Neural progenitor cell (in vitro differentiated cells): ENCODE measurements around the gene TM9SF2. TPM values are rescaled to one million over a fixed set of nuclear protein-coding genes. Genes with fewer than 3 reads are reported as not detected.

ENCODE experiments used
- DNase-seq: peaks from one replicate; pipeline ENCODE4 v3.0.0-alpha.2; 2016; ENCODE audit warnings: low spot score
- H2AFZ ChIP-seq: fragments of 200-600 bp; sonication (generic); replicated peaks from 2 replicates; pipeline ENCODE4 v1.6.1; 2016; ENCODE audit warnings: antibody characterized with exemption
- H3F3A ChIP-seq: fragments of 200-600 bp; sonication (generic); 2 replicates; pipeline ENCODE4 v1.6.1; 2016; ENCODE audit warnings: antibody characterized with exemption, low read depth
- H3K27ac ChIP-seq: fragments of 200-600 bp; sonication (generic); 2 replicates; pipeline ENCODE4 v1.5.1; 2016; ENCODE audit warnings: mild to moderate bottlenecking
- H3K27me3 ChIP-seq: fragments of 200-600 bp; sonication (generic); 2 replicates; pipeline ENCODE4 v1.6.1; 2016; ENCODE audit warnings: mild to moderate bottlenecking, moderate library complexity
- H3K36me3 ChIP-seq: fragments of 200-600 bp; sonication (generic); 2 replicates; pipeline ENCODE4 v1.5.1; 2016
- H3K4me1 ChIP-seq: fragments of 200-600 bp; sonication (generic); 2 replicates; pipeline ENCODE4 v1.6.1; 2016; ENCODE audit warnings: mixed run types
- H3K4me2 ChIP-seq: fragments of 200-600 bp; sonication (generic); 2 replicates; pipeline ENCODE4 v1.6.1; 2016
- H3K4me3 ChIP-seq: fragments of 200-600 bp; sonication (generic); 2 replicates; pipeline ENCODE4 v1.5.1; 2016
- H3K79me2 ChIP-seq: fragments of 200-600 bp; sonication (generic); 2 replicates; pipeline ENCODE4 v1.6.1; 2016; ENCODE audit warnings: low read depth
- H3K9ac ChIP-seq: fragments of 200-600 bp; sonication (generic); 2 replicates; pipeline ENCODE4 v1.6.1; 2016
- H3K9me3 ChIP-seq: fragments of 200-600 bp; sonication (generic); 2 replicates; pipeline ENCODE4 v1.5.1; 2016; ENCODE audit warnings: low read depth
- H4K20me1 ChIP-seq: fragments of 200-600 bp; sonication (generic); 2 replicates; pipeline ENCODE4 v1.6.1; 2016; ENCODE audit warnings: low read depth
- H3K27ac Mint-ChIP-seq: 3 replicates; pipeline ENCODE4 v1.8.0; 2021; ENCODE audit warnings: mixed read lengths
- H3K27me3 Mint-ChIP-seq: 2 replicates; pipeline ENCODE4 v1.8.0; 2022; ENCODE audit warnings: low read depth, mild to moderate bottlenecking, inconsistent platforms, moderate library complexity, mixed read lengths; ENCODE audit not compliant: insufficient read depth
- H3K36me3 Mint-ChIP-seq: 3 replicates; pipeline ENCODE4 v1.8.0; 2021; ENCODE audit warnings: mixed read lengths
- H3K4me1 Mint-ChIP-seq: 3 replicates; pipeline ENCODE4 v1.8.0; 2021; ENCODE audit warnings: mixed read lengths
- H3K4me3 Mint-ChIP-seq: 3 replicates; pipeline ENCODE4 v1.8.0; 2021; ENCODE audit warnings: mild to moderate bottlenecking, moderate library complexity, mixed read lengths
- H3K9me3 Mint-ChIP-seq: 3 replicates; pipeline ENCODE4 v1.8.0; 2020; ENCODE audit warnings: mixed read lengths
- CTCF ChIP-seq: fragments of 200-600 bp; sonication (generic); IDR thresholded peaks from 2 replicates; pipeline ENCODE4 v1.5.1; 2017; ENCODE audit warnings: antibody characterized with exemption, mild to moderate bottlenecking
- EZH2 ChIP-seq: fragments of 200-600 bp; sonication (generic); IDR thresholded peaks from 2 replicates; pipeline ENCODE4 v1.6.1; 2017; ENCODE audit warnings: antibody characterized with exemption, mild to moderate bottlenecking, moderate library complexity
- EZH2phosphoT487 ChIP-seq: fragments of 200-600 bp; sonication (generic); IDR thresholded peaks from 2 replicates; pipeline ENCODE4 v1.6.1; 2017; ENCODE audit warnings: antibody characterized with exemption
- total RNA-seq: library from RNA; depleted of rRNA; stranded (reverse); fragments of >200 nt; gene quantifications from 2 replicates; pipeline ENCODE4 v1.2.3, GENCODE V29; 2015; ENCODE audit warnings: low replicate concordance

TM9SF2 gene
- total RNA-seq, 1 donor from 2014 or later: 128 TPM

- Histone ChIP-seq H3K4me2 (peak overlapping the region; percentile 79), H3K9ac (peak overlapping the region; percentile 83), H3K27ac (peak overlapping the region; percentile 59), H3K4me3 (peak overlapping the region; percentile 85), H3K36me3 (no peaks in the 10 kb centered on the region), H4K20me1 (peaks cover 5% of the 10 kb centered on the region), H2AFZ (peak overlapping the region; percentile 59), H3K79me2 (peaks cover 55% of the 10 kb centered on the region), H3F3A (peaks cover 27% of the 10 kb centered on the region), H3K9me3 (no peaks in the 10 kb centered on the region), H3K4me1 (peaks cover 14% of the 10 kb centered on the region), H3K27me3 (no peaks in the 10 kb centered on the region)
- peak overlapping the region; percentile 99 for H3K4me3 Mint-ChIP-seq
- H3K9me3 Mint-ChIP-seq: peaks cover 4% of the 10 kb centered on the region
- H3K27ac Mint-ChIP-seq: peak overlapping the region; percentile 96
- peaks cover 4% of the 10 kb centered on the region for H3K36me3 Mint-ChIP-seq
- peaks cover 34% of the 10 kb centered on the region for H3K4me1 Mint-ChIP-seq
- H3K27me3 Mint-ChIP-seq: peaks cover 4% of the 10 kb centered on the region
- DNase-seq: no peak
- TF ChIP-seq EZH2phosphoT487 (no peak), EZH2 (no peak), CTCF (no peak)
Measured at GRCh38 chr13:99501848-99502301, 603 bp downstream of the TM9SF2 start.

- peaks cover 24% of the 10 kb centered on the region for H3K9me3 Mint-ChIP-seq
- H3K27me3 Mint-ChIP-seq: peaks cover 4% of the 10 kb centered on the region
- no peak overlapping the region for H2AFZ ChIP-seq
- H3F3A ChIP-seq: peaks cover 5% of the 10 kb centered on the region
- no peak overlapping the region for H3K4me2 ChIP-seq
- no peak for DNase-seq
- H3K9ac ChIP-seq: no peak overlapping the region
- H3K4me3 ChIP-seq: no peak overlapping the region
- peaks cover 16% of the 10 kb centered on the region for H3K4me1 Mint-ChIP-seq
- peaks cover 6% of the 10 kb centered on the region for H3K9me3 ChIP-seq
- peaks cover 8% of the 10 kb centered on the region for H3K4me1 ChIP-seq
- peaks cover 25% of the 10 kb centered on the region for H3K36me3 Mint-ChIP-seq
- H3K79me2 ChIP-seq: peaks cover 95% of the 10 kb centered on the region
- peaks cover 6% of the 10 kb centered on the region for H4K20me1 ChIP-seq
- H3K27me3 ChIP-seq: no peaks in the 10 kb centered on the region
- no peak overlapping the region for H3K4me3 Mint-ChIP-seq
- no peak overlapping the region for H3K27ac Mint-ChIP-seq
- H3K36me3 ChIP-seq: no peaks in the 10 kb centered on the region
- peak; percentile 38 for TF ChIP-seq CTCF
- TF ChIP-seq EZH2phosphoT487: no peak
- H3K27ac ChIP-seq: no peak overlapping the region
Measured at GRCh38 chr13:99505814-99506269, 4.6 kb downstream of the TM9SF2 start.

GRCh38 chr13:99506634-99507033 is 5.4 kb downstream of the TM9SF2 start:
- Histone ChIP-seq H3K4me2 (no peak overlapping the region), H3K9me3 (peaks cover 6% of the 10 kb centered on the region), H3K36me3 (no peaks in the 10 kb centered on the region), H3K4me3 (no peak overlapping the region), H3F3A (peaks cover under 1% of the 10 kb centered on the region), H3K9ac (no peak overlapping the region), H3K27ac (no peak overlapping the region), H4K20me1 (peaks cover 8% of the 10 kb centered on the region), H3K4me1 (peaks cover 8% of the 10 kb centered on the region), H3K27me3 (no peaks in the 10 kb centered on the region), H2AFZ (no peak overlapping the region), H3K79me2 (peaks cover 100% of the 10 kb centered on the region)
- peaks cover 15% of the 10 kb centered on the region for H3K4me1 Mint-ChIP-seq
- TF ChIP-seq EZH2: no peak
- no peak for TF ChIP-seq CTCF
- no peak overlapping the region for H3K4me3 Mint-ChIP-seq
- peaks cover 24% of the 10 kb centered on the region for H3K9me3 Mint-ChIP-seq
- peaks cover 30% of the 10 kb centered on the region for H3K36me3 Mint-ChIP-seq
- DNase-seq: no peak
- peaks cover 3% of the 10 kb centered on the region for H3K27me3 Mint-ChIP-seq
- no peak overlapping the region for H3K27ac Mint-ChIP-seq
